ENCODE measurements around the gene LRP8.

The LRP8 gene

DNA sequence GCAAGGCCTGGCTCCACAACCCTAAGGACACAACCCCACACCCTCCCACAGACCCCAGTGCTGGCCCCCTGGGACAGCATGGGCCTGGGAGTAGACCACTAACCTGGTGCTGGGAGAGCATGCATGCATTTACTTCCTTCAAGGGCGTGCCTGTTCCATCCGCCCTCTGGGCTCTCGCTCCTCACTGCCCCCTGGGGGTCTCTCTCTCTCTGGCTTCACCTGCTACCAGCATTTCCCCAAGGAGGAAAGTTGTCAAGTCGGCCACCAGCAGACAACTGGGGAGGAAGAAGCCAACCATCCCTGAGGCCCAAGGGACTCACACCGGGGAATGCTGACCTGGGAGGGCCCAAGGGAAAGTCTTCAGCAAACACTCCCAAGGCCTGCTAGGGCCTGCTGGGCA is 6.5 kb downstream of the LRP8 start:
- DNase-seq, result no peak

DNA sequence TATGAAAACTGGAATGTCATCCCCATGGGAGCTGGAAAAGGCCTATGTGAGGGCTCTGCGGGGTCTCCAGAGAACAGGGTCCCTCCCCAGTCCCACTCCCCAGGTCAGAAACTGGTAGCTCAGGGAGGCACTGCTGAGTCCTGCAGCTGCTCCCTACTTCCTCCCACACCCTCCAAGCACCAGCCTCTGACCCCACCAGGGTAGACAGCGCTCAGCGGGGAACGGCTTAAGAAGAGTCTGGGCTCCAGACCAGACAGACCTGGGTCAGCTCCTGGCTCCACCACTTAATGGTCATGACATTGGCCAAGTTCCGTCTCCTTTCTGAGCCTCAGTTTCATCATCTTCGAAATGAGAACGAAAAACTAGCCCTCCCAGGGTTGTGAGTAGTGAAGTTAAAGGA is 7.2 kb downstream of the LRP8 start:
- DNase-seq, result no peak

DNA sequence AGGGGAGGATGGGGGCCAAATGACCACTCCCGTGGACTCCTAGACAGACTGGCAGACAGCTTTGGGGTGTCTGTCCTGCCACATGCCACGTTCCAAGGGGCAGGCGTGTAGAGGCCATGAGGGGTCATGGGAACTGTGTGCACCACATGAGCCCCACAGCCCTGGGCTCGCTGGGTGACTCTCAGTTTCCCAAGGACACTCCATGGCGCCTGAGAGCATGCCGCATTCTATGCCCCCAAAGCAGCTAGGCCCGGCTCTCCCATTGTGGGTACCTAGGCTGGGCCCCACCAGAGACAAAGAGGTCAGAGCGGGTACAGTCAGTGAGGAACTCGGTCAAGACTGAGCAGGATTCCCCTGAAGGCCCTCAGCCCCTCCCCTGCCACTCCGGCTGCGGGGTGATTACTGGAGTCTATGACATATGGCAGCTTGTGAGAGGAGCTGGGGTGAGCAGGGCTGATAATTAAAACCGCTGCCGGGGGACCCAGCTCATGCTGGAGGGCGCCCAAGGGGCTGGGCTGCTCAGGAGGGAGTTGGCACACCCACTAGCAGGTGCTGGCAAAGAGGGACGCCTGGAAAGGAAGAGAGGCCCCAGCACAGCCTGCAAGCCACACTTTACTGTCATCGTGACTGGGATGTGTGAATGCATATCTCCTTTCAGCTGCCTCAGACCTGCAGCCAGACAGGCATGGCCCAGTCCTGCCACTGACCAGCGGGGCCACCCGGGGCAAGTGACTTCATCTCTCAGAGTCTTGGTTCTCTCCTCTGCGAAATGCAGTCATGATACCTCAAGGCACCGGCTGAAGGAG is 8.4 kb downstream of the LRP8 start:
- no peak for DNase-seq

DNA sequence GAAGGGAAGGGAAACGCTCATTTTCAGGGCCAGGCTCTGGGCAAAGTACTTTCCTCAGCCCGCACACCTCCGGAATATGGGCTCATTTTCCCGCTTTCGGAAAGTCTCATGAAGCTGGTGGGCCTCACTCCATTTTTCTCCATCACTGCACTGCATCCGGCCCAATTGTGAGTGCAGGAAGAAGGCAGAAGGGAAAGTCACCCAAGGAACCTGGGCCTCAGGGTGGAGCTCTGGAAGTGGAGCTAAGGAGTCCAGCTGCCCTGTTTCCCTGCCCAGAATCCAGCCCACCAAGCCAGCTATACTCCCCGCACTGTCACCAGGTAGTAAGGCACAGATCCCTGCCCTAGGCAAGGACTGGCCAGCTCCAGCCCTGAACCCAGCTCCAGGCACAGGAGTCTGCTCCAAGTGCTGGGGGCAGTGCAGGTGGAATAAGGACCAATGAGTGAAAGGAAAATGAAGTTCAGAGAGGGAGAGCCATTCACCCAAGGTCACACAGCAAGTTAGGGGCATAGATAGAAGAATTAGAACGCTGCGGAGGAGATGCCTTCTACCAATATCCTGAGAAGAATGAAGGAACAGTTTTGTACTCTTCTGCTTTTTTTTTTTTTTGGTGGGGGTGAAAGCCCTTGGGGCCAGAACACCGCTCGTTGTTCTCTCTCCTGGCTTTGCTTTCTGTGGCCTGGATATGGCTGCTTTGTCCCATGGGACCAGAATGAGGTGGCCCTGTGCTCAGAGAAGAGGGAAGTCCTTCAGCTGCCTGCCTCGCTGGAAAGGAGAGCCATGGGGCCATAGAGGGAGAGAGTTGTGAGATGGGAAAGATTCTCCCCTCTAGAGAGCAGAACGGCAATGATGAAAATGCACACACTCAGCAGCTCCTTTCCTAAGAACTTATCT is 10.0 kb downstream of the LRP8 start:
- DNase-seq, result no peak

DNA sequence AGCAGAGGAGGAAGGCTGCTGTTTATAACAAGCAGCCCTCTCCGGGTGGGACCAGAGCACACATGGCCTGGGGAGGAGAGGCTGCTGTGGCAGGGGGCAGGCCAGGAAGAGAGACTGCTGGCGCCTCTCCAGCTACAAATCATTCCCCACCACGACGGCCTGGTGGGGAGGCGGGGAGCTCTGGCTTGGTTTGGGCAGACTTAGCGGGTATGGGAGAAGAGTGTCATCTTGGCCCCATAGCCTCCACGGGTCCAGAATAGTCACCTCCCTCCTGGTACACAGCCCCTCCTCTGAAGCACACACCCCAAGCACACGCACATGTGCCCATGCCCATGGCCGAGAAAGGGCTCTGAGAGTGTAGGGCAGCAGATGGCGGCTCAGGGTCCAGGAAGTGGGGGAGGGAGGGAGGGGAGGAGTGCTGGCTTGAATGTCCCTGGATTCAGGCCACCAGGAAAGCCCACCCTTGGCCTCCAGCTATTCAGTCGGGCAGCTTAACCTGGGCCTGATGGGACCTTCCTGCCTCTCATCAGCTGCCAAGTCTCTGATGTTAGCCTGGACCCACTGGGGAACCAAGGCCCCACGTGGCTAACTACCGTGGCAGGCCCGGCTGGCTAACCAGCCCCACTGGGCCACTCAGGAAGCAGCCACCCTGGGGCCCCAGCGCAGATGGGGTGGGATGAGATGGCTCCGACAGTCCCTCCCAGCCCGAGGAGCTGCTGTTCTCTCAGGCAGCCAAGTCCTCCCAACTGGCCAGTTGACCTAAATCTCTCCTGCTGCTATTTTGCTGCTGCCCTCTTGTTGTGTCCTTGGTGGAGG is 10.9 kb downstream of the LRP8 start:
- no peak for DNase-seq

DNA sequence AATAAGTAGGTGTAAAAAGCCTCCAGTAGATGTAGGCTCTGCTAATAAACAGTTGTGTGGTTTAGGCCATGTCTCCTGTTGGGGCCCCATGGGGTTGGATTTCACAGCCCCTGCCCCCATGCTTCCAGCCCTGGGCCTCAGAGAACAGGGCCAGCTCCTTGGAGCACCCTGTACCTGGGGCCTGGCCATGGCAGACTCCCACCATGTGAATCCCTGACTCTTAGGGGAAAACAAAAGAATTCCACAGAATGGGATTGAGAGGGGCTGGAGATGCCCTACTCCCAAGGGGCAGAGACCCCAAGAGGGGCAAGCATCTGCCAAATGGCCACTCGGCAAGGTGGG is 11.5 kb downstream of the LRP8 start:
- no peak for DNase-seq

DNA sequence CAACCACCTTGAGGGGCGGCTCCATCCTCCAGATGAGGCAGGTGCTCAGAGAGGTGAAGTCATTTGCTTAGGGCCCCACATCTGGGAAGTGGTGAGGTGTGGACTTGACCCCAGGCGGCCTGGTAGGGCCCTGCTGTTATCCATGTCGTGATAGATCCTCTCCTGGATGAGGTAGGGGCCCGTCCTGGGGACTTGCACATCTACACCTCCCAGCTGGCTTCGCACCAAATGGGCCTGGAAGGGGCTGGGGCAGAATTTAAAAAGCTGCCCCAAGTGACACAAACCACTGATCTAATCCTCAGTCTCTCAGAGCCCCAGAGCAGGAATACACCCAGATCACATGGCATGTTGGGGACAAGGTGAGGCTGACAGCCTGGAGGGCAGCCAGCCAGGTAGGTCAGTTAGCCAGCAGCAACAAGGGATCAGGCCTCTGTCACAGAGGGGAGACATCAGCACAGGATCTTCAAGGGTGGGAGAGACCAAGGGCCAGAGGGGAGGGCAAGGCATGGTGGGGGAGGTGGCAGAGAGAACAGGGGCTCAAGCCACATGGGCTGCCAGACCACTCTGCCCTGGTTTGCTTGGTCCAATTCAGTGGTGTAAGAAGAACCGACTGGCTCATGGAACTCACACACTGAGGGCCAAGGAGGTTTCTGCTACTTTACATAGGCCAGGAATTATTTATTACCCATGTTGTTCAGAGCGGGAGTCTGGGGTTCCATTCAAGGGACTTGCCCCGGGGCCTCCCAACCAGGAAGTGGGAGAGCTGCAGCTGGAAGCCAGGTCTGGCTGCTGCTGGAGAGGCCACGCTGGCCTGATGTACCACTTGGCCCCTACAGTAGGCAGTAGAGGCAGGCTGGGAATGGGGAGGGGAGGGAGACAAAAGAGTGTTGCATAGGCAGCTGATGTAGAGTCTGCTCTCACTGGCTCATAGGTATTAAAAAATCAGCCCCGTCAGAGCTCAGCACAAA is 12.1 kb downstream of the LRP8 start:
- no peak for DNase-seq

DNA sequence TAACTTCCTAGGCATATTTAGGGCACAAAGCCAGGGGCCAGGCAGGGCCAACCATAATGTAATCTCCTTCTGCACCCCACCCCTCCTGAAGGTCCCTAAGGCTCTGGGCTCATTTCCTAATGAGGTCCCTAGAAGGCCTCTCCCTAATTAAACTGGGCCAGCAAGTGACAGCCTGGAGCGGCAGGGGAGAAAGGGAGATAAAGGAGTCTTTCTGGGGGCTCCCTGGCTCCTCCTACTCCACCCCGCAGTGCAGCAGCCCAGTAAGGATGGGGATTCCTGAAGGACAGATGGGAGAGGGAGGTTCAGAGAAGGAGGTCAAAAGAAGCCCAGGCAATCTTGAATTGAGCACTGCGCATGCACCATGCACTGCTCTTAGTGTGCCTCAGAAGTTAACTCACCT is 12.8 kb downstream of the LRP8 start:
- DNase-seq, result no peak

DNA sequence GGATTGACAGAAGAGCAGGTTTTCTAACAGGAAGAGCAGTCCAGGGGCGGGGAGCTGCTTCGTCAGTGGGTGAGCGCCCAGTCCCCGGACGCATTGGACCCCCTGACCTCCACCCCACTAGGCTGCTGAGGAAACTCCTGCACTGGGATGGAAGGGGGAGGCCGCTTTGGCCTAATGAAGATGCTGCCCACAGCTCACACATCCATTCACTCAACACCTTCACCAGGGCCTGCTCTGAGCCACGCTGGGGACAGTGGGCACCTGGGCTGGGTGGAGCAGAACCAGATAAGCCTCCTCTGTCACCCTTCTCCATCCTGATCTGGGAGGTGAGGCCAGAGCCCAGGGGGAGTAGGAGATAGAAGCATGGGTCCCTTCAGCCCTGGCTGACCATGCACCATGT is 13.3 kb downstream of the LRP8 start:
- no peak for DNase-seq

DNA sequence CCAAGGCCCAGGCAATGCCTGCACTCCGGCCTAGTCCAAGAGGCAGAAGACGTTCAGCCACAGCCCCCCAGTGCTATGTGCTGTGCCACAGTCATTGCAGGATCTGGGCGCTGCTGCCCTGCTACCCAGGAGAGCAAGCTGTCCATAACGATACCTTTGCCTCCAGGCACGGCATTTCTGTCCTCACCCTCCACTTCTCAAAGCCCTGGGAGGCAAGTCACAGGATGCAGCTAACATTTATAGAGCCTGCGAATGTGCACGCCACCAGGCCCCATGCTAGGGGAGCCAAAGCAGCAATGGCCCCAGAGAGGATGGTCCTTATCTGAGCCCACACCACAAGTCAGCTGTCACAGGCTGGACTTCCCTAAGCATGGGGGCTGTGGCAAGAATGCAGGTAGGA is 13.8 kb downstream of the LRP8 start:
- no peak for DNase-seq

DNA sequence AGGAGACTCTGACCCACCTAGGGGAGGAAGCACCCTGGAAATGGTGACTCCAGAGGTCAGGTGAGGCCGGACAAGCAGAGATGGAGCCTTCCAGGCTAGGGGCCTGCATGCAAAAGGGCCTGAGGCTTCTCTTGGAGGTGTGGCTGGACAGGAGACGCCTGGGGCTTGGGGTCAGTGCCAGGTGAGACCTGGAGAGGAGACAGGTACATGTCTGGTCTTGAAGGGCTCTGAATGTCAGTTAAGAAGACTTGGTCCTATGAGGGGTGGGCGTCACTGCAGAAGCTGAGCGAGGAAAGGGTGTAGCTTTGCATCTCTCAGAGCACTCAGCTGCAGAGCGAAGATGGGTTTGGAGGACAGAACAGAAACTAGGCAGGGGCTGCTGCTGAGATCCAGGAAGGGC is 14.3 kb downstream of the LRP8 start:
- DNase-seq, result no peak

DNA sequence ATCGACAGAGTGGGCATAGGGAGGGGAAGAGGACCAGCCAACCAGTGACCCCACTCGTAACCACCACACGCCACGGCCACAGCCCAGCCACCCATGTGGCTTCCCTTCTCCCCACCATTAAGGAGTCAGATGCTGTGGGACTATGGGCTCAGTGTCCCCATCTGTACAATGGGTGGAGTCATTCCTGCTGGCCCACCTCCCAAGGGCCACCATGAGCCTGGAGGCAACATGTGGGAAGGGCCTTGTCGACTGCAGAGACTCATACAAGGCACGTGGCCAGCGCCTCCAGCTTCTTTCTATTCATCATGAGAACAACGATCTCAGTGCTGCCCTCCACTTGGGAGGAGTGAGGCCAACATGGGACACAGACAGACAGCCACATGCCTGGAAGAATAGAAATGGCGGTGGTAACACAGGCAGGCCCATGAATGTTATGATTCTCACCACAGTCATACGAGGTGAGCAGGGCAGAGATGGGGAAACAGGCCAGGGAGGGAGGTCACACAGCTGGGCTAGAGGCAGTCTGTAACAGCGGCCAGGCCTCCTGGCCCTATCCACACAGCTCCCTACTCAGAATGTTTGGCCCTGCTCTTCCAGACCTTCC is 16.1 kb downstream of the LRP8 start:
- no peak for DNase-seq

DNA sequence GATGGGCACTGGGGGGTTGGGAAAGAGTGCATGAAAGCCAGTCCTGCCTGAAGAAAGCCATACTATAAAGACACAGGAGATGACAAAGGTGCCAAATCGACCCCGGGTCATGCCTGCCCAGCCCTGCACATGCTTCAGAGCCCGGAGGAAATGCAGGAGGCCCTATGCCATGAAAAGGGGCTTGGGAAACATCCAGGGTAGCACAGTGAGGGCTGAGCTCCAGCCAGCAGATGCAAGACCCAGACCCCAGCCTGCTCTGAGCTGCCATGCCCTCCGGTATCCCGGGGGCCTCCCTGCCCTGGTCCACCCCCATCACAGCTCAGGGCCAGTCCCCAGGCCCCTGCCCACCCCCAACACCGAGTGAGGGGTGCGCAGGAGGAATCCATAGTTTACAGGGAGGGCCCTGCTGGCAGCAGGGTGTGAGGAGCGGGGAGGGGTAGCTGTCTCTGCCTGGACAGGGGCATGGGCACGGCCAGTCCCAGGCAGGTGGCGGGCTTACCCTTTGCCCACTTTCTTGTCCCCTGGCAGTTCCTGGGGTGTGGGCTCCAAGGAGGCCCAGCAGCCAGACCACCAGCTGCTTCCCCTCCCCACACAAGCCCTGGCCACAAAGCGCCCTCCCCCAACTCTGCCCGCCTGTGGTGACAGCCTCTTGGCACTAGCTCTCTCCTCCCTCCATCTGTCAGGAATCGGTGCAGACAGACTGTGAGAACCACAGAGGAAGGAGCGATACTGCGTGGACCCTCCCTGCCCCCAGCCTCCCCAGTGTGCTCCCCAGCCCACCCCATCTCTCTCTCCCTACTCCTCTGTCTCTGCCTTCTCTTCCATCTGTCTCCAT is 16.8 kb downstream of the LRP8 start:
- DNase-seq, result no peak

DNA sequence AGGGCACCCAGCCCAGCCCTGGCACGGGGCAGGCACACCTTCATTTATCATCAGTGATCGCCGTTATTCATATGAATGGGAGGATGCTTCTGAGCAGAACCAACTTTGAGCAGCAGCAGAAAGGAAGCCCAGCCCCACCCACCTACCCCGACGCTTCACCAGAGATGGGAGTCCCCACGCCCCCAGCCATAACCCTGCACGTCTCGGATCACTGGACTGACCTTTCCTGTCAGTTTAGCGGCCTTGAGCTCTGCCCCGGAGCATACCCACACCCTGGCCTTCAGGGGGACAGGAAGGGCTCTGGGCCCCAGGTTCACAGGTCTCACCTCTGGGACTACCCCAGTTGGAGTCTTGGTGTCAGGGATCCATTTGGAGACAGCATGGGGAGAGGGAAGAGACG is 18.1 kb downstream of the LRP8 start:
- no peak for DNase-seq

DNA sequence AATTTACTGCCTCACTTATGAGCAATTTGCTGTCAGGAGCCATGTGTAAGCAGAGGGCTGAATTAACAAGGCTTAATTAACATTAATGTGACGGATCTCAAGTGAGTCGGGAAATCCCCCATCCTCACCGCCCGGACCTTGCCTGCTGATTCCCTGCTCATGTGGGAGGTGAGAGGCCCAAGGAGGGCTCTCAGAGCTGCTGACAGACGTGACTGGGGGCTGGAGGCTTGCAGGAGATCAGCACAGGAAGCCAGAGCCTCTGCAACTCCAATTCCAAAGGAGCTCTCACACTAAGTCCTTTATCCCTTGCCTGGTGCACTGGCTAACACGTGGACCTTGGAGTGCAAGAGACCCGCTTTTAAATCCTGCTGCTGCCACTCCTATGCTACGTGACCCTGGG is 19.4 kb downstream of the LRP8 start:
- DNase-seq, result no peak

DNA sequence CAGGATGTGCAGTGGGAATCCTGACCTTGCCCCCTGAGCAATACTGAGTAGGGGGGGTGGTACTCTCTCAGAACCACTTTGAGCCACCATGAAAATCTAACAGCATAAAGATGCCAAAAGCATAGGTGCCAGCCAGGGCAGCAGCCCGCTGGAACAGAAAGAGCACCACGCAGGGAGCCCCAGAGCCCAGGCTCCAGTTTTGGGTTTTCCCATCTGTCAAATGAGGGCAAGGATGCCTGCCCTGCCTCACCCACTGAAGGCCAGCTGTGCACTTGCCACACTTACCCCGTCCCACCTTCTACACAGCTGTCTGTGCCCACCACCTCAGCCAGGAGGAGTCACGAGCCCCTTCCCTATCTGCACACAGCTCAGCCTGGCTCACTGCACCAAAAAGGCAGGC is 20.8 kb downstream of the LRP8 start:
- no peak for DNase-seq

DNA sequence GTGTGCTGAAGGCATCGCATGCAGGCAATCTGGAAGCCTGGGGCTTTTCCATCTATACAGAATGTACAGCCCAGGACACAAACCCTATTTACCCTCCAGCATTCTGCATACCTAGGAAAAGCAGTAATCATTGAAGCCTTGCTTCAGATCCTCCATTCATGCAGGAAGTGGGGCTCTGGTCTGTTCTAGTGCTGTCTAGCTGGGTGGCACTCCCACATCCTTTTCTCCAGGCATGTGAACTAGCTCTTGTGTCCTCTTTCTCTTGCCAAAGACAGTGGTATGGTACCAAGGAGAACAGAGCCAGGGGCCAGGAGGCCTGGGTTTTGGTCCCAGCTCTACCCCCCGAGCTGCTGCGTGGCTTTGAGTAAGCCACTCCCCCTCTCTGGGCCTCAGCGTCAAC is 21.7 kb downstream of the LRP8 start:
- no peak for DNase-seq

DNA sequence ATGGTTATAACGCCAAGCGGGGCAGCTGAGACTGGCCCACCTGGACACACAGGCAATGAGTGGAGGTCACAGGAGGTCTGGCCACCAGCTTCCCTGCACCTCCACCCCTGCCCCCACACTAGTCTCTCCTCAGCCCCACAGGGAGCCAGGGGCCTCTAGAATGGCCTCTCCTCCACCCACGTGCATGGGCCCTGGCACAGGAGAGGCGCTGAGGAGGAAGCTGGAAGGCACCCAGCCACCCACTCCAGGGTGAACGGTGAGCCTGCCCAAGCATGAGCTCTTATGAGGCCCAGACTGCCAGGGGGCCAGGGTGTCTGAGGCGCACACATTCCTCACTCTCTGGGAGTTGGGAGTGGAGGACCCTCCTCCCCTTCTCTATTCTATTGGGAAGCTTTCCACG is 22.2 kb downstream of the LRP8 start:
- DNase-seq, result no peak

DNA sequence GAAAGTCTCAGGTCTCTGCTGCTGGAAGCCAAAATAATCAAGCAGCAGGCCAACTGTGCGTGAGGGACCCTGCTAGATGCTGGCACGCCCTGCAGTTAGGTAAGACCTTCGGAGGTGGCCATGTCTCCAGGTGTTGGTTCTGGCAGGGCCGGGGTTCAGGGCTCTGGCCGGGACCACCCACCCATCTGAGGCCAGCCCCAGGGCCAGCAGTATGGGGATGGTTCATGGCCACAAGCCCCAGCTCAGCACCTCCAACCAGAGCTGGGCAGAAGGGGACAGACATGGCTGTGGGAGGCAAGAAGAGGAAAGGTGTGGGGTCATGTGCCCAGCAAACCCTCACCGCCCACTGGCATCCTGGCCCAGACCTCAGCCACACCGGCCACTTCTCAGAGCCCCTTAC is 23.3 kb downstream of the LRP8 start:
- DNase-seq, result no peak

DNA sequence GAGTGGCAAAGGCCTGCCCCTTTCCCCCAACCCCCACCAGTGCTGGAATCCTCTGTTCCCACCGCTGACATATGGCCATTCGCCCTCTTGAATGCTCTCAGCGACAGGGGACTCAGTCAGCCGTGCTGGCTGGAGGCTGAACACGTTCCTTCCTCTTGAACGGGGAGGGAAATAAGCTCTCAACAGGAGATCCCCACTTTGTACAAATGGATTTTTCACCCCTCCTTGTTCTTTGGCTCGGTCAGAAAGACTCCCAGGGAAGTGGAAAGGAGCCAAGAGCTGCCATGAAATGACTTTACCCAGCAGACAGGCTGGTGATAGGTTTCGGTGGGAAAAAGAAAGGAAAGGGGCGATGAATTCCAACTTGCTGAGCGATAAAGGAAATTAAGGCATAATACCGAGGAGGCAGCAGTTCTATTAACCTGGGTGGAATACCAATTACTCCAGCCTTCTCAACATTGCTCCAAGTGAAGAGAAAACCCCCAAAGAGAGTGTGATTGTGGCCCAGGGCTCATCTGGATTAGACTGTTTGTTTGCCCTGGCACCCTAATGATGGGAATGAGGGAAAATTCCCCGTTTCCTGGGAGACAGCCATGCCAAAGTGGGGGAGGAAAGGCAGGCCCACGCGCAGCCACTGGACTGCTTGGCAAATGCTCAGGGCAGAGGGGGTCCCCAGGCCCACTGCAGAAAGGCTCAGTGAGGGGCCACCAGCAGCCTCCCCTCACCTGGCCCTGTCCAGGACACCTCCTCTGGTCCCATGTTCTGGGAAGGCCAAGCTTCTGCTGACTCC is 23.9 kb downstream of the LRP8 start:
- DNase-seq, result no peak

Data from T-helper 9 cell (primary cell).